Mesenchymal stem cell (in vitro differentiated cells and primary cell): ENCODE results near the gene ARHGAP9.
"Not testable (repeated sequence)": the region's sequence is repeated elsewhere in the genome, so short reads cannot be mapped to it uniquely, and the experiment has no call there.

ENCODE experiments used
- DNase-seq: peaks from one replicate; pipeline ENCODE4 v3.0.0-alpha.2; 2013
- H2AFZ ChIP-seq: one replicate; pipeline ENCODE4 v1.6.1; 2013; ENCODE audit warnings: low read depth, mild to moderate bottlenecking, control low read depth, inconsistent platforms, low read length, moderate library complexity
- H2AK5ac ChIP-seq: 2 replicates; pipeline ENCODE4 v1.6.1; 2013; ENCODE audit warnings: low read length, moderate library complexity, mild to moderate bottlenecking, inconsistent platforms; ENCODE audit not compliant: severe bottlenecking
- H2BK120ac ChIP-seq: one replicate; pipeline ENCODE4 v1.6.1; 2013; ENCODE audit warnings: low read depth, mild to moderate bottlenecking, inconsistent platforms, low read length, moderate library complexity
- H2BK12ac ChIP-seq, 2 experiments: one replicate each; pipeline ENCODE4 v1.6.1; 2013; ENCODE audit warnings: inconsistent platforms in 2 of 2, low read length in 2 of 2, mild to moderate bottlenecking in 2 of 2, moderate library complexity in 2 of 2, control low read depth in 1 of 2
- H2BK15ac ChIP-seq: one replicate; pipeline ENCODE4 v1.6.1; 2013; ENCODE audit warnings: mild to moderate bottlenecking, low read depth, inconsistent platforms; ENCODE audit not compliant: poor library complexity, severe bottlenecking
- H2BK5ac ChIP-seq: 2 replicates; pipeline ENCODE4 v1.6.1; 2013; ENCODE audit warnings: low read depth, mild to moderate bottlenecking, low read length, control low read depth, inconsistent platforms; ENCODE audit not compliant: poor library complexity, severe bottlenecking
- H3K14ac ChIP-seq, 2 experiments: one replicate each; pipeline ENCODE4 v1.6.1; 2013; ENCODE audit warnings: inconsistent platforms in 2 of 2, low read length in 2 of 2, control low read depth in 1 of 2, mild to moderate bottlenecking in 1 of 2, moderate library complexity in 1 of 2
- H3K18ac ChIP-seq, 2 experiments: one replicate each; pipeline ENCODE4 v1.6.1; 2013; ENCODE audit warnings: inconsistent platforms in 2 of 2, low read length in 2 of 2, control low read depth in 1 of 2, low read depth in 1 of 2, mild to moderate bottlenecking in 1 of 2
- H3K23ac ChIP-seq, 2 experiments: one replicate each; pipeline ENCODE4 v1.6.1; 2013; ENCODE audit warnings: inconsistent platforms in 2 of 2, low read length in 2 of 2, mild to moderate bottlenecking in 2 of 2, moderate library complexity in 2 of 2, control low read depth in 1 of 2
- H3K27ac ChIP-seq: 2 replicates; pipeline ENCODE4 v1.5.1; 2013; ENCODE audit warnings: mild to moderate bottlenecking, moderate library complexity, low read length, control low read depth, inconsistent platforms; ENCODE audit not compliant: poor library complexity, severe bottlenecking
- H3K27me3 ChIP-seq, 2 experiments: 2 replicates each; pipeline versions ENCODE4 v1.6.1 to v1.7.0; 2013; ENCODE audit warnings: low read length in 2 of 2, mild to moderate bottlenecking in 2 of 2, moderate library complexity in 2 of 2, control low read depth in 1 of 2, inconsistent platforms in 1 of 2; ENCODE audit not compliant: control insufficient read depth in 1 of 2, insufficient read depth in 1 of 2
- H3K36me3 ChIP-seq, 2 experiments: 2 replicates each; pipeline versions ENCODE4 v1.6.1 to v1.7.0; 2013; ENCODE audit warnings: low read length in 2 of 2, control low read depth in 1 of 2, inconsistent platforms in 1 of 2, low read depth in 1 of 2, mild to moderate bottlenecking in 1 of 2; ENCODE audit not compliant: insufficient read depth in 2 of 2, control insufficient read depth in 1 of 2
- H3K4ac ChIP-seq, 2 experiments: one replicate each; pipeline ENCODE4 v1.6.1; 2013; ENCODE audit warnings: inconsistent platforms in 2 of 2, low read length in 2 of 2, mild to moderate bottlenecking in 2 of 2, moderate library complexity in 2 of 2, control low read depth in 1 of 2, low read depth in 1 of 2
- H3K4me1 ChIP-seq: 2 replicates; pipeline ENCODE4 v1.6.1; 2013; ENCODE audit warnings: low read depth, low read length, control low read depth; ENCODE audit not compliant: control insufficient read depth, insufficient read depth
- H3K4me2 ChIP-seq: 2 replicates; pipeline ENCODE4 v1.6.1; 2013; ENCODE audit warnings: low read length, mild to moderate bottlenecking, inconsistent platforms; ENCODE audit not compliant: poor library complexity, severe bottlenecking
- H3K4me3 ChIP-seq, 2 experiments: 2 replicates each; pipeline versions ENCODE4 v1.5.1 to v1.7.0; 2013; ENCODE audit warnings: low read length in 2 of 2, mild to moderate bottlenecking in 2 of 2, control low read depth in 1 of 2, low read depth in 1 of 2; ENCODE audit not compliant: insufficient read depth in 1 of 2
- H3K79me1 ChIP-seq: replicated peaks from 2 replicates; pipeline ENCODE4 v1.6.1; 2013; ENCODE audit warnings: mild to moderate bottlenecking, control low read depth, low read length, inconsistent platforms; ENCODE audit not compliant: poor library complexity, severe bottlenecking
- H3K9ac ChIP-seq: 2 replicates; pipeline ENCODE4 v1.7.0; 2013; ENCODE audit warnings: mild to moderate bottlenecking, low read length, moderate library complexity
- H3K9me3 ChIP-seq: 2 replicates; pipeline ENCODE4 v1.7.0; 2013; ENCODE audit warnings: mild to moderate bottlenecking, low read length; ENCODE audit not compliant: control insufficient read depth
- H4K8ac ChIP-seq: one replicate; pipeline ENCODE4 v1.6.1; 2013; ENCODE audit warnings: inconsistent platforms, mild to moderate bottlenecking, low read length, moderate library complexity
- H4K91ac ChIP-seq: one replicate; pipeline ENCODE4 v1.6.1; 2013; ENCODE audit warnings: mild to moderate bottlenecking, low read length, inconsistent platforms
- whole genome bisulfite sequencing: methylation state at CpG from one replicate; pipeline ENCODE4 v1.1.7; 2013; ENCODE audit warnings: mixed read lengths; 5-methylcytosine and 5-hydroxymethylcytosine counted together

ARHGAP9 gene

DNA sequence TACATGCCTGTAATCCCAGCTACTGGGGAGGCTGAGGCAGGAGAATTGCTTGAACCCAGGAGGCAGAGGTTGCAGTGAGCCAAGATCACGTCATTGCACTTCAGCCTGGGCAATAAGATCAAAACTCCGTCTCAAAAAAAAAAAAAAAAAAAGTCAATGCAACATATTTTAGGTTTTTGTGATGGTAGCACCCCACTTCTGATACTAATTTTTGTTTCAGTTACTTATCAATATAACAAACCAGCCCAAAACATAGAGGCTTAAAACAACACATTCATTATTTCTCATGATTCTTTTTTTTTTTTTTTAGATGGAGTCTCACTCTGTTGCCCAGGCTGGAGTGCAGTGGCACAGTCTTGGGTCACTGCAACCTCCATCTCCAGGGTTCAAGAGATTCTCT, 38.3 kb downstream of the ARHGAP9 start:
- H3K4me2 ChIP-seq, H3K14ac ChIP-seq, H3K4me3 ChIP-seq, H4K91ac ChIP-seq, H3K4ac ChIP-seq, H2BK120ac ChIP-seq, H3K27ac ChIP-seq, H3K36me3 ChIP-seq, H3K79me1 ChIP-seq, H3K23ac ChIP-seq, H4K8ac ChIP-seq, DNase-seq, H2BK15ac ChIP-seq, H2BK12ac ChIP-seq, H3K9ac ChIP-seq, H3K27me3 ChIP-seq, H3K18ac ChIP-seq, H3K9me3 ChIP-seq, H2AFZ ChIP-seq, H3K4me1 ChIP-seq, H2AK5ac ChIP-seq, H2BK5ac ChIP-seq: not testable (repeated sequence)
- 100% methylated on average over 1 of the region's 2 CpGs for WGBS

DNA sequence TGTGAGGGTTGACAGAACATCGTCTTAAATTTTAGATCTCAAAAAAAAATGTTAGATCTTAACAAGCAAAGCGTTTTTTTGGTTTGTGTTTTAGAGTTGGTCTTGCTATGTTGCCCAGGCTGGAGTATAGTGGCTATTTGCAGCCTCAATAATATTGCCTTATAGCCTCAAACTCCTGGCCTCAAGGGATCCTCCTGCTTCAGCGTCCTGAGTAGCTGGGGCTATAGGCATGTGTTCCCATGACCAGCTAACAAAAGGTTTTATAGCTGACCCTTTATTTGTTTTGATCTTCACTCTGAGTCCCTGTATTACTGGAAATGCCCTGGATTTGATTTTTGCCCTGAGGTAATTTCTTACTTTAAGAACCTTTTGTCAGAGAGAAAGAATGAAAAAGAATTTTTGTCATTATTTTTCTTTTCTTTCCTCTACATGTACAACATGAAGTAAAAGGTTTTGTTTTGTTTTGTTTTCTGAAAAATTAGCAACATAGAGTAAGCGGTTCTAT, 39.9 kb downstream of the ARHGAP9 start:
- Histone ChIP-seq H3K27me3 (no peaks in the 10 kb centered on the region), H2AFZ (no peak overlapping the region), H3K9ac (no peak overlapping the region), H3K79me1 (no peaks in the 10 kb centered on the region), H4K8ac (no peak overlapping the region), H3K27ac (no peak overlapping the region), H2BK12ac (no peak overlapping the region), H2AK5ac (no peak overlapping the region), H2BK5ac (no peak overlapping the region), H2BK15ac (no peak overlapping the region), H3K18ac (no peak overlapping the region), H3K14ac (no peak overlapping the region), H3K4ac (no peak overlapping the region), H3K4me1 (no peaks in the 10 kb centered on the region), H3K36me3 (no peaks in the 10 kb centered on the region), H3K4me3 (no peak overlapping the region), H2BK120ac (no peak overlapping the region), H3K23ac (no peak overlapping the region), H3K4me2 (no peak overlapping the region), H4K91ac (no peak overlapping the region), H3K9me3 (no peaks in the 10 kb centered on the region)
- WGBS = 84% methylated on average over 2 of the region's 4 CpGs
- no peak for DNase-seq

DNA sequence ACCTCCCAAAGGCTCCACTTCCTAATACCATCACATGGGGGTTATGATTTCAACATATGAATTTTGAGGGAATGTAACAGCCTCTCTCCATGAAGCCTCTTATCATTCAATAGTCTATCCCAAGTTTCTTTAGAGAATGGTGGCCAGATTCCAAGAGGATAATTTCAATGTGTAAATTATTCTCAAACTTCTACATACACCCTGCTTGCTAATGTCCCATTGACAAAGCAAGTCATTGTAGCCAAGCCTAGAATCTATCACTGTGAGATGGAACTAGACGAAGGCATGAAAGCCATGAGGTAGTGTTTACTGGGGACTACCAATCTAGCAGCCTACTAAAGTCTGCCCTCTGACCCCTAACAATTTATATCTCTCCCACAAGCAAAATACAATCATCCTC, 41.3 kb downstream of the ARHGAP9 start:
- Histone ChIP-seq H3K4me3 (no peak overlapping the region), H2AFZ (no peak overlapping the region), H2BK5ac (no peak overlapping the region), H2AK5ac (no peak overlapping the region), H2BK15ac (no peak overlapping the region), H3K27ac (no peak overlapping the region), H3K23ac (no peak overlapping the region), H4K8ac (no peak overlapping the region), H3K4me1 (no peaks in the 10 kb centered on the region), H3K4ac (no peak overlapping the region), H4K91ac (no peak overlapping the region), H3K14ac (no peak overlapping the region), H3K79me1 (no peaks in the 10 kb centered on the region), H2BK12ac (no peak overlapping the region), H3K18ac (no peak overlapping the region), H3K9me3 (no peaks in the 10 kb centered on the region), H2BK120ac (no peak overlapping the region), H3K36me3 (no peaks in the 10 kb centered on the region), H3K4me2 (no peak overlapping the region), H3K27me3 (no peaks in the 10 kb centered on the region), H3K9ac (no peak overlapping the region)
- DNase-seq = no peak
- WGBS = 77% methylated on average over 1 of the region's 1 CpG

DNA sequence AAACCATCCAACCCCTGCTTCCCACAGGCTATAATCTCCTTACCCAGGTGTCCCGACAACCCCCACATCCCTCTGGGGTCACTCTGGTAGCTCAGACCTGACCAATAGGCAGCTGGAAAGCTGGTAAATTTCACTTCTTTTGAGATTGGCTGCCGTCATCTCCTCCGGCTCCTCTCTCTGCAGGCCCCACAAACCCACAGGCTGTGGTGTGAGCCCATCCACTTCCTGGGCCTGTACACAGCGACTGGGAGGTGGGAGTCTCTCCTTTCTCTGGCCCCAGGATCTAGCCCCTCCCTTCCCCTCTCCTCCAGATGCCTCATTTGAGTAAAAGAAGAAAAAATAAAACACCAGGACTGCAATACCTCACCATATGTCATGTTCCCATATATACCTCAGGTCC, 44.4 kb downstream of the ARHGAP9 start:
- Histone ChIP-seq H3K27me3 (no peaks in the 10 kb centered on the region), H3K36me3 (no peaks in the 10 kb centered on the region), H3K14ac (no peak overlapping the region), H3K4ac (no peak overlapping the region), H2AK5ac (no peak overlapping the region), H3K18ac (no peak overlapping the region), H3K4me2 (no peak overlapping the region), H3K4me1 (no peaks in the 10 kb centered on the region), H2BK15ac (no peak overlapping the region), H3K4me3 (no peak overlapping the region), H3K23ac (no peak overlapping the region), H4K8ac (no peak overlapping the region), H3K9me3 (no peaks in the 10 kb centered on the region), H2BK12ac (no peak overlapping the region), H2BK120ac (no peak overlapping the region), H2AFZ (no peak overlapping the region), H2BK5ac (no peak overlapping the region), H3K9ac (no peak overlapping the region), H3K27ac (no peak overlapping the region), H3K79me1 (no peaks in the 10 kb centered on the region), H4K91ac (no peak overlapping the region)
- no peak for DNase-seq
- 84% methylated on average over 4 of the region's 4 CpGs for WGBS
